ACC112 (cell line): ENCODE results near the gene SRC.

Experiments
- H2AFZ ChIP-seq: fragments of 200-600 bp; sonication (generic); one replicate; pipeline ENCODE4 v1.6.0; 2017; ENCODE audit warnings: antibody characterized with exemption, low read length; ENCODE audit not compliant: unreplicated experiment
- H3K27ac ChIP-seq: fragments of 200-600 bp; sonication (generic); 2 replicates; pipeline ENCODE4 v1.5.1; 2014; ENCODE audit warnings: low read depth, mild to moderate bottlenecking, antibody characterized with exemption, low read length, moderate library complexity
- H3K27me3 ChIP-seq: fragments of 200-600 bp; sonication (generic); 2 replicates; pipeline ENCODE4 v1.6.1; 2014; ENCODE audit warnings: mild to moderate bottlenecking, antibody characterized with exemption, low read length, moderate library complexity, mixed read lengths; ENCODE audit not compliant: insufficient read depth
- H3K36me3 ChIP-seq: fragments of 200-600 bp; sonication (generic); 2 replicates; pipeline ENCODE4 v1.6.1; 2016; ENCODE audit warnings: mild to moderate bottlenecking, antibody characterized with exemption, low read length, moderate library complexity, mixed read lengths; ENCODE audit not compliant: insufficient read depth
- H3K4me1 ChIP-seq: fragments of 200-600 bp; sonication (generic); one replicate; pipeline ENCODE4 v1.6.1; 2016; ENCODE audit warnings: low read length, mixed read lengths; ENCODE audit not compliant: insufficient read depth, unreplicated experiment, control insufficient read depth
- H3K4me3 ChIP-seq: fragments of 200-600 bp; sonication (generic); 2 replicates; pipeline ENCODE4 v1.5.1; 2014; ENCODE audit warnings: mild to moderate bottlenecking, low read depth, low read length
- H3K79me2 ChIP-seq: fragments of 200-600 bp; sonication (generic); one replicate; pipeline ENCODE4 v1.6.0; 2016; ENCODE audit warnings: low read length; ENCODE audit not compliant: control insufficient read depth, unreplicated experiment, insufficient read depth

The SRC gene

DNA sequence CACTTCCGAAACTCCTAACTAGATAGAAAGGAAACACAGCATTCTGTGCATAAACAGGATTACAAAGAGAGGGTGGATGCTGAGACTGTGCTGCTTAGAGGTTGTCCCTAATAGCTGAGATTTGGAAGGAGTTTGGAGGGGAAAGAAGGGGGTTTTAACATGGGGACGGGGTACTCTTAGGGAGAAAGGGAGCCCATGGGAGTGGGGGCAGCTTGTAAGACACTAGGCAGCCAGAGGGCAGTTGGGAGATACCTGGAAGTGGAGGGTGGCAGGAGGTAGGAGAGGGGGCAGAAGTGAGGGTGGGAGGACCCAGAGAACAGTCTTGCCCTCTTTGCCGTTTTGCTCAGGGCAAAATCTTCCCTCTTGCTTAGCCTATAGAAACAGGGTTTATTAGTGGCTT lies 40.1 kb upstream of the SRC start:
- H3K36me3 ChIP-seq = peaks cover 14% of the 10 kb centered on the region
- no peaks in the 10 kb centered on the region for H3K4me1 ChIP-seq
- H3K4me3 ChIP-seq = no peak overlapping the region
- H3K27me3 ChIP-seq = no peaks in the 10 kb centered on the region
- H2AFZ ChIP-seq = no peak overlapping the region
- no peaks in the 10 kb centered on the region for H3K79me2 ChIP-seq
- no peak overlapping the region for H3K27ac ChIP-seq

DNA sequence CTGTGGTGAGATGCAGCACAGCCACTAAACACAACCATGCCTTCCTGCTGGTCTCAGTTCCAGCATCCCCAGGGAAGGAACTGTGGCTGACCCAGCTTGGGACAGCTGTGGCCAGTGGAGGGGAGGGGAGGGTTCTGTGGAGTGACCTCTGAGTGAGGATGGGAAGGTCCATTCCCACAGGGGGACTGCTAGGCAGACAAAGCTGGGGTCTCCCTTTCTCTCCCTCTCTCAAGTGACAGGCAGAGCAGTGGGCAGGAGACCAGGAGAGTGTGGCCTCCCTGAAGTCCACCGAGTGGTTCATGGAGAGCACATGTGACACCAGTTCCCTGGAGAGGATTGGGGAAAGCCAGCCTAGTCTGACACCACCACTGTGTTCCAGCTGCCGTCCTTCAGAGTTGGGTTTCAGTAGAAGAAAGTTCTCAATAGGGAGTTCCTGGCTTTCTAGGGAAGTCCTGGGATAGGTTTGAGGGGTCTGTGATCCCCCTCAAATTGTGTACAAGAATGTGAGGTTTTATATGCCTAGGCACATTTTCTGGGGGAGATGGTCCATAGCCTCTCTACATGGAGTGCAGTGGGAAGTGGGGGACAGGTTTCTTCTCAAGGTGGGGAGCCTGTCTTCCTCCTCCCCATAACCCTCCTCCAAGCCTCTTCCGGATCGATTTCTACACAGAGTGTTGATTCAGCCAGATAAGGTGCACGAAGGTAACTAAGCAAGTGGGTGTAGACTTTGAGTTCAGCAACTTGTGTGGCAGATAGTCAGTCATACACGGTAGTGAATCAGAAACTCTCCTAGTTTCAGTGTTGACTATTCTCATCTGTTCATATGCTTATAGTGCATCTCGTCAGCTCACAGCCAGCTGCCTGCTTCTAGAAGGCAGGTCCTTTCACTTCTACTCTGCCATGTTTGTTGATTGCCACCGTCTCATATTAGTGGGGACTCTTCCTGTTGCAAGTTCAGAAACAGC lies 37.6 kb upstream of the SRC start:
- no peak overlapping the region for H3K4me3 ChIP-seq
- H3K36me3 ChIP-seq = 0 out of 2 replicates have a peak, but pooled peaks cover 4% of the 10 kb centered on the region
- no peak overlapping the region for H2AFZ ChIP-seq
- H3K79me2 ChIP-seq = peaks cover 4% of the 10 kb centered on the region
- no peaks in the 10 kb centered on the region for H3K27me3 ChIP-seq
- H3K4me1 ChIP-seq = peaks cover 10% of the 10 kb centered on the region
- H3K27ac ChIP-seq = no peak overlapping the region

DNA sequence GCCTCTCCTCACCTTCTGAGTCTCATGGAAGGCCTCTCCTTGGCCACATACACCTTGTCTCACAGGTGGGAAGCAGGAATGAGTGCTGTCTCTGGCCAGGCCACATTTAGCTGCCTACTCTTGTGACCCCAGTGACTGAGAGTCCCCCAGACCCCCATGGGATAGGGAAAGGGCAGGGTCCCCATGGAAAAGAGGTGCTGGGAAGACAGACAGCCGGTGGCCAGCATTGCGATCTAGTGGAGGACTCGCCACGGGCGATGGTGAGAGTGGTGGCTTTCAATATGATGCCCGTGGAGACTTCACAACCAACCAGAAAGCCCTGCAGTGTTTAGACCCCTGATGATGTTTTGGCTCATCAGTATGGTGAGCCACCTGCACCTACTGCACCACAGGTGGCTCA lies 36.6 kb upstream of the SRC start:
- Histone ChIP-seq H3K4me3 (no peak overlapping the region), H3K27me3 (no peaks in the 10 kb centered on the region), H2AFZ (no peak overlapping the region), H3K27ac (no peak overlapping the region), H3K36me3 (0 out of 2 replicates have a peak, but pooled peaks cover 4% of the 10 kb centered on the region), H3K79me2 (peaks cover 4% of the 10 kb centered on the region), H3K4me1 (peaks cover 12% of the 10 kb centered on the region)

DNA sequence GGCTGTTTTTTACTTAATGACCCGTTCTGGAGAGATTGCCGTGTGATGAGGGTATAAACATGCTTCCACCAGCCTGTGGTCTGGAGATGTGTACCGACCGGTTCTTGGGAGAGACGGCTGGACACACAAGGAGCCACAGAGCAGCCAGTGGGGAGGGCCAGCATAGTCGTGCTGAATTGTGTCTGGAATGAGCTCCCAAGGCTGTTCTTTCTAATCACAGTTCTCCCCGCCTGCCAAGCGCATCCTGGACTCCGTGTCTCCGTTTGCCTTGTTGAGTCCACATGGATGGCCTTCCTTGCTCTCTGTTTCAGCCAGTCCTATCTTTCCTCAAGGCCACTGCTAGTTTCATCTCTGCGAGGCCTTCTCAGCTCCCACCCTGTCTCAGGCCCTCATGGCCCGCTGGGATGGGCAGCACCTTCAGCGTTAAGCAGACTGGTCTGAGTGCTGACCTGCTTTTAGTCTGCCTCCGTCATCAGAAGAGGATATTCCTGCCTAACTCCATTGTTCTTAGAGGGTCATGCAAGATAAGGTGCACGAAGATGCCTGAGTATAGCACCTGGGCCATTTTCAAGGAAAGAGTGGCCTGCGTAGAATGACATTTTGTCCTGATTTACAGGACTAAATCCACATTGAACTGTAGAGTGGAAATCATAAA lies 35.9 kb upstream of the SRC start:
- Histone ChIP-seq H3K4me1 (peaks cover 15% of the 10 kb centered on the region), H2AFZ (no peak overlapping the region), H3K36me3 (0 out of 2 replicates have a peak, but pooled peaks cover 4% of the 10 kb centered on the region), H3K27me3 (no peaks in the 10 kb centered on the region), H3K4me3 (no peak overlapping the region), H3K79me2 (peaks cover 4% of the 10 kb centered on the region), H3K27ac (no peak overlapping the region)

DNA sequence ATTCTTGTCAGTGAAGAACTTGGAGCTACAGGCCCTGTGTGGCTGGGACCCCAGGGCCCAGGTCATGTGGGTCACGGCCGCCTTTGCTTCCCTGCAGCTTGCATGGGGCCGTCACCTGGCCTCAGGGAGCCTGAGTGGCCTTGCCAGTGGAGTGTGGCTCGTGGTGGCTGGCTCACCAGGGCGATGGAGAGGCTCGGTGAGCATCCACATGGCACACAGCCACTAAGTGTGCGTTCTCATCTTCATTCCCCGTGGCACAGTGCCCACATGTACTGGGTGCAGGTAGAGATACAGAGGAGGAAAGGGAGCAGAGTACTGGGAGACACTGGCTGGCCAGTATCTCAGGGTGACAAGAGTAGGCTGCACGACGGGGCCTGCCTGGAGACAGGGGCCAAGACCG lies 35.0 kb upstream of the SRC start:
- peaks cover 4% of the 10 kb centered on the region for H3K79me2 ChIP-seq
- H3K36me3 ChIP-seq = 0 out of 2 replicates have a peak, but pooled peaks cover 4% of the 10 kb centered on the region
- H3K4me3 ChIP-seq = no peak overlapping the region
- no peaks in the 10 kb centered on the region for H3K27me3 ChIP-seq
- H3K4me1 ChIP-seq = peaks cover 15% of the 10 kb centered on the region
- H2AFZ ChIP-seq = no peak overlapping the region
- H3K27ac ChIP-seq = no peak overlapping the region

DNA sequence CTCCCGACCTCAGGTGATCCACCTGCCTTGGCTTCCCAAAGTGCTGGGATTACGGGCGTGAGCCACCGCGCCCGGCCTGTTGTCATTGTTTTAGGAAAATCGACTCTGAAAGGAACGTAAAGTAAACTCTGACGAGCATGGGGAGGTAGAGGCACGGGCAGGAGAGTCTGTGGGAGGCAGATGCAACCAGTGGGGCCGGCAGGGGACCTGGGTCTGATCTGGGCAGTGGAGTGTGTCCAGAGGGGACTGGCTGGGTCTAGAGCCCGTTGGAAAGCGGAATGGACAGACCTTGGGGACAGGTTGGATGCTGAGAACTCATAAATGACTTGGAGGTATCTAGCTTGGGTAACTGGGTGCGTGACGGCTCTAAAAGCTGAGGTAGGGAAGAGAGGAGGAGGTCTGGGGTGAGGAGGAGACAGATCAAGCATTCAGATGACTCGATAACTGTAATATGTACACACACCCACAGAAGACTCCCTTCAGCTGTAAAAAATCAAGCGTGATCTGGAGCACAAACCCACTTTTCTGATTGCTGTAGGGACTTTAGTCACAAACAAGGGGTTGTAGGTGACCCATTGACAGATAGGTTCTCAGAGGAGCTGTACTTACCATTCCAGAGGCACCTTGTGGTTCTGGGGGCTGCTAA lies 34.1 kb upstream of the SRC start:
- Histone ChIP-seq H3K4me3 (no peak overlapping the region), H3K36me3 (0 out of 2 replicates have a peak, but pooled peaks cover 4% of the 10 kb centered on the region), H3K27ac (no peak overlapping the region), H3K79me2 (peaks cover 4% of the 10 kb centered on the region), H3K4me1 (peaks cover 15% of the 10 kb centered on the region), H2AFZ (no peak overlapping the region), H3K27me3 (no peaks in the 10 kb centered on the region)

DNA sequence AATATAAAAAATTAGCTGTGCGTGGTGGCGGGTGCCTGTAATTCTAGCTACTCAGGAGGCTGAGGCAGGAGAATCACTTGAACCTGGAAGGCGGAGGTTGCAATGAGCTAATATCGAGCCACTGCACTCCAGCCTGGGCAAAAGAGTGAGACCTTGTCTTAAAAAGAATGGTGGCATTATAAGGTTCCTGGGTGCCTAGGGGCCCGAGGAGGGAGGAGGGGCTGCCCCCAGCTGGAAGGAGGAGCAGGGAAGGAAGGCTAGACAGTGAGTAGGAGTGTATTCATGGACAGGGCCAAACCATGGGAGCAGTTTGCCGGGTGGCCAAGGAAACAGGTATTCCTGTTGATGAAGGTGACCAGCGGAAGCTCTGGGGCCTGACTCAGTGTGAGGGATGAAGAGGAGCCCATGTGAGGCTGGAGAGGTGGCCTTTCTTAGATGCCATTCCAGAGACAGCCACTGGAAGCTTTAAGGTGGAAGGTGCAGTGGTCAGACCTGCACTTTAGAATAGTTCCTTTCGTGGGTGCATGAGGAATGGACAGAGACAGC lies 32.3 kb upstream of the SRC start:
- Histone ChIP-seq H3K27me3 (no peaks in the 10 kb centered on the region), H3K4me3 (no peak overlapping the region), H2AFZ (no peak overlapping the region), H3K36me3 (0 out of 2 replicates have a peak, but pooled peaks cover 4% of the 10 kb centered on the region), H3K79me2 (peaks cover 4% of the 10 kb centered on the region), H3K4me1 (peaks cover 15% of the 10 kb centered on the region), H3K27ac (no peak overlapping the region)

DNA sequence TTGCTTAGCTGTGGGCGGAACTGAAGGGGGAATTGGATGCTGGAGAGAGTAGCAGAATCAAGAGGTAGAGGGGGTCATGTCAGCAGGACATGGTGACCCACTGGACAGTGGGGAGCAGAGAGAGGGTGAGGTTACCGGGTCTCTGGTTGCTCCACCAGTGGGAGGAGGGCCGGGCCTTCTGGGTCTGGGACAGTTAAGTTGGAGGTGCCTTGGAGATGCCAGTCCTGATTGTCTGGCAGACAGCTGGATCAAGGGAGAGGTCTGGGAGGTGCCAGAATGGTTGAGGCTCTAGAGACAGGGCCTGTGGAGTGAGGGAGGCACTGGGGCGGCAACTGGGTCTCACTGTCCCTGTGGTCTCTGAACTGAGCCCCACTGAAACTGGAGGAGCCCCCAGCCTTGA lies 31.8 kb upstream of the SRC start:
- 0 out of 2 replicates have a peak, but pooled peaks cover 4% of the 10 kb centered on the region for H3K36me3 ChIP-seq
- H3K79me2 ChIP-seq = peaks cover 4% of the 10 kb centered on the region
- no peak overlapping the region for H3K4me3 ChIP-seq
- H2AFZ ChIP-seq = no peak overlapping the region
- H3K27me3 ChIP-seq = no peaks in the 10 kb centered on the region
- H3K27ac ChIP-seq = no peak overlapping the region
- H3K4me1 ChIP-seq = peaks cover 15% of the 10 kb centered on the region

DNA sequence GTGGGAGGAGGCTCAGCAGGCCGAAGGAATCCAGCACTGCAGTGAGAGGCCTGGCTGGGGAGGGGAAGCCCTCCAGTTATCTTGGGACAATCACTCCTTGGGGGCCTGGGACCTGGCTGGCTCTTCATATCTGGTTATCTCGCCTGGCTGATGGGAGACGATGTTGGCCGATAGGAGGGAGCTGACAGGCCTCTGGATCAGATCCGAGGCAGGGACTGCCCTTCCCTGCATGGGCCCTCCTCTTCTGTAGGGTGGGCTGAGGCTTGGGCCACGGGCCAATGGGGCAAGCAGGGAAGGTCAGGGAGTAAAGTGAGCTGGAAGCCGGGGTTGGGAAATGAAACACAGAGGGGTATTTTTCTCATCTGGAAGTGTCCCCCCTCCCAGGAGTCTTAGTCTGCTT lies 31.3 kb upstream of the SRC start:
- Histone ChIP-seq H3K79me2 (peaks cover 4% of the 10 kb centered on the region), H3K36me3 (0 out of 2 replicates have a peak, but pooled peaks cover 4% of the 10 kb centered on the region), H2AFZ (no peak overlapping the region), H3K4me3 (no peak overlapping the region), H3K27ac (no peak overlapping the region), H3K4me1 (peaks cover 15% of the 10 kb centered on the region), H3K27me3 (no peaks in the 10 kb centered on the region)

DNA sequence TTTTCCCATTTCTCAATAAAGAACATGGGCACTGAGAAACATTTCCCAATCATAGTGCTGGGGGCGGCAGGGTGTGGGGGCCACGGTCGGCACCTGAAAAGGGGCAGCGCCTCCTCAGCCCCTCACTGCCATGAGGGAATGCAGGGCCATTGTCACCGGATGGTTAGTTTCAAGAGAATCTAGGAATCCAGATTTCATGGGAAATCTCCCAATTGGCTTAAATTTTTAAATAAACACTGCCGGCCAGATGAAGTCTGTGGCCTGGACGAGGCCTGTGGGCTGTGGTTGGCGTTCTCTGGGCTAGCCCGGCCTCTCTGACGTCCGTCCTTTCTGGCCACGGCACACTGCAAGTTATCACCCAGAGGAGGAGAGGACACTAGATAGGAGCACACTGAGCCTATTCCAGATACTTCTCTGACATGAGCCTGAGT lies 30.9 kb upstream of the SRC start:
- Histone ChIP-seq H3K27ac (no peak overlapping the region), H3K4me1 (peaks cover 15% of the 10 kb centered on the region), H3K79me2 (peaks cover 4% of the 10 kb centered on the region), H3K36me3 (0 out of 2 replicates have a peak, but pooled peaks cover 4% of the 10 kb centered on the region), H2AFZ (no peak overlapping the region), H3K4me3 (no peak overlapping the region), H3K27me3 (no peaks in the 10 kb centered on the region)
